Activated naive CD8-positive, alpha-beta T cell treated with anti-CD3 and anti-CD28 coated beads for 36 hours (primary cell): ENCODE results near the gene PPP1CA. TPM values are rescaled to one million over a fixed set of nuclear protein-coding genes. Genes with fewer than 3 reads are reported as not detected.
"Not testable (repeated sequence)": the region's sequence is repeated elsewhere in the genome, so short reads cannot be mapped to it uniquely, and the experiment has no call there.

Experiments used
- DNase-seq: peaks from one replicate; pipeline ENCODE4 v3.0.0; 2021
- H3K27ac Mint-ChIP-seq: one replicate; pipeline ENCODE4 v1.8.0; 2022; ENCODE audit warnings: mild to moderate bottlenecking, moderate library complexity, mixed read lengths
- H3K27me3 Mint-ChIP-seq: one replicate; pipeline ENCODE4 v1.8.0; 2022; ENCODE audit warnings: mild to moderate bottlenecking, mixed read lengths
- H3K36me3 Mint-ChIP-seq: one replicate; pipeline ENCODE4 v1.8.0; 2021; ENCODE audit warnings: mild to moderate bottlenecking, mixed read lengths
- H3K4me1 Mint-ChIP-seq: one replicate; pipeline ENCODE4 v1.8.0; 2021; ENCODE audit warnings: mixed read lengths
- H3K4me3 Mint-ChIP-seq: one replicate; pipeline ENCODE4 v1.8.0; 2022; ENCODE audit warnings: mild to moderate bottlenecking, moderate library complexity, mixed read lengths
- H3K9me3 Mint-ChIP-seq: one replicate; pipeline ENCODE4 v1.8.0; 2022; ENCODE audit warnings: mixed read lengths
- total RNA-seq, 2 experiments: library from RNA; stranded (reverse); gene quantifications; one replicate each; pipeline ENCODE4 v1.2.3, GENCODE V29; 2021

Gene PPP1CA
- total RNA-seq, 2 experiments from 2014 or later: 262 to 269 TPM

DNA sequence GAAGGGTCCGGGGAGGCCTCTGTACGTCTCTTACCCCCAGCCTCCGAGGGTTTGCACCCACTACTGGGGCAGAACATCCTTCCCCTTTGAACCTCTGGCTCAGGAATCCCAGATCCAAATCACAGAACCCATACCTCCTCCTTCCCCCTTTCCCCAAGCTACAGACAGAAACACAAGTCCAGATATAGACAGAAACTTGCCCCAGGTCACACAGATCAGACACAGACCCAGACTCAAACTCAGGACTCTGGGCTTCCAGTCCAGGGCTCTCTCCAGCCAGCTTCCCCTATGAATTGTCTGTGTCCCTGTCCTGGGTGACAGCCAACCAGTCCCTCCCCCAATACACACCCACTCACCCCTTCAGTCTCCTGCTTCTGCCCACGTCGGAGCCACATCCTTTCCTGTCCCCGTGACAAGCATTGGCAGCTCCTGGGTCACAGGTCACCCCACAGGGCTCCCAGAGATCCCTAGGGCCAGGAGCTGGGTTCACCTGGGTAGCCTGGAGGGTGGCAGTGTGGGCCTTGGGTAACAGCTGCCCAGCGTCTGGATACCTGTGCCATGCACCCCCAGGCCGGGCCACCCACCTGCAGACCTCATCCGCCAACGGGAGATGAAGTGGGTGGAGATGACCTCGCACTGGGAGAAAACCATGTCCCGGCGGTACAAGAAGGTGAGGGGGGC, 3.0 kb upstream of the PPP1CA start:
- H3K27ac Mint-ChIP-seq: peak overlapping the region; percentile 96
- H3K36me3 Mint-ChIP-seq: peaks cover 45% of the 10 kb centered on the region
- DNase-seq: peak; percentile 57
- H3K4me3 Mint-ChIP-seq: peak overlapping the region; percentile 90
- no peaks in the 10 kb centered on the region for H3K9me3 Mint-ChIP-seq
- H3K4me1 Mint-ChIP-seq: peaks cover 50% of the 10 kb centered on the region
- H3K27me3 Mint-ChIP-seq: no peaks in the 10 kb centered on the region

DNA sequence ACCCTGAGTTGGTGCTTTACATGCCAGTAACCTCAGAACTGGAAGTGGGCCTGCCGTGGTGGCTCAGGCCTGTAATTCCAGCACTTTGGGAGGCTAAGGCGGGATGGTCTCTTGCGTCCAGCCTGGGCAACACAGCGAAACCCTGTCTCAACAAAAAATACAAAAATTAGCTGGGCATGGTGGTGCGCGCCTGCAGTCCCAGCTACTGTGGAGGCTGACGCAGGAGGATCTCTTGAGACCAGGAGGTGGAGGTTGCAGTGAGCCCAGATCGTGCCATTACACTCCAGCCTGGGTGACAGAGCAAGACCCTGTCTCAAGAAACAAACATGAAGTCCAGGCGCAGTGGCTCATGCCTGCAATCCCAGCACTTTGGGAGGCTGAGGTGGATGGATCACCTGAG, 1.4 kb upstream of the PPP1CA start:
- Mint-ChIP-seq H3K4me3 (peak overlapping the region; percentile 90), H3K27ac (peak overlapping the region; percentile 96), H3K4me1 (peaks cover 49% of the 10 kb centered on the region), H3K36me3 (peaks cover 45% of the 10 kb centered on the region)
- not testable (repeated sequence) for H3K27me3 Mint-ChIP-seq, DNase-seq, H3K9me3 Mint-ChIP-seq

- H3K9me3 Mint-ChIP-seq, DNase-seq, H3K27me3 Mint-ChIP-seq: not testable (repeated sequence)
- peak overlapping the region; percentile 96 for H3K27ac Mint-ChIP-seq
- peaks cover 46% of the 10 kb centered on the region for H3K36me3 Mint-ChIP-seq
- H3K4me3 Mint-ChIP-seq: peak overlapping the region; percentile 90
- peaks cover 47% of the 10 kb centered on the region for H3K4me1 Mint-ChIP-seq
Measured at GRCh38 chr11:67402192-67402839, 658 bp upstream of the PPP1CA start.

DNA sequence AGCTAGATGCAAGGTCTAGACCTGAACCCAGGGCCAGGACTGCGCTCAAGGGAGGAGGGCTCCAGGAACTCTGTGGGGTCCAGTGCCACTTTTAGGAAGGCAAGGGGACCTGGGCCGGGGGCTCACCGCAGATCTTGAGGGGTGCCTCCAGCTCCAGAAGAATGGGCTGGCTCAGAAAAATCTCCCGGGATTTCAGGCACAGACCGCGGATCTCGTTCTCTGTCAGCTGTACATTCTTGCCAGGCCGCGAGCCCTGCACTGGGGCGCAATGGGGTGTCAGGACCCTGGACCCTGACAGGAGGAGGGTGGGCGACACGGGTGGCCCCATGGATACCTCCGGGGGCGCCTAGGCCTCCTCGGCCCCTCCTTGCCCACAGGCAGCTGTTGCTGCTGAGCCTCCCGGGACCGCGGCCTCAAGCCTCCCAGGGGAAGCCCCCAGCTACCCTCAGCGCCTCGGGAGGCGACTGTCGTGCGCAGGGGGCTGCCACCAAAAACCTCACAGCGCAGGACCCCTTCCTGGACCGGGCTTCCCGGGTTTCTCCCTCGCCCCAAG, 640 bp downstream of the PPP1CA start:
- Mint-ChIP-seq H3K4me1 (peaks cover 45% of the 10 kb centered on the region), H3K4me3 (peak overlapping the region; percentile 87), H3K36me3 (peaks cover 39% of the 10 kb centered on the region), H3K27ac (peak overlapping the region; percentile 84), H3K27me3 (no peaks in the 10 kb centered on the region), H3K9me3 (no peaks in the 10 kb centered on the region)
- no peak for DNase-seq

DNA sequence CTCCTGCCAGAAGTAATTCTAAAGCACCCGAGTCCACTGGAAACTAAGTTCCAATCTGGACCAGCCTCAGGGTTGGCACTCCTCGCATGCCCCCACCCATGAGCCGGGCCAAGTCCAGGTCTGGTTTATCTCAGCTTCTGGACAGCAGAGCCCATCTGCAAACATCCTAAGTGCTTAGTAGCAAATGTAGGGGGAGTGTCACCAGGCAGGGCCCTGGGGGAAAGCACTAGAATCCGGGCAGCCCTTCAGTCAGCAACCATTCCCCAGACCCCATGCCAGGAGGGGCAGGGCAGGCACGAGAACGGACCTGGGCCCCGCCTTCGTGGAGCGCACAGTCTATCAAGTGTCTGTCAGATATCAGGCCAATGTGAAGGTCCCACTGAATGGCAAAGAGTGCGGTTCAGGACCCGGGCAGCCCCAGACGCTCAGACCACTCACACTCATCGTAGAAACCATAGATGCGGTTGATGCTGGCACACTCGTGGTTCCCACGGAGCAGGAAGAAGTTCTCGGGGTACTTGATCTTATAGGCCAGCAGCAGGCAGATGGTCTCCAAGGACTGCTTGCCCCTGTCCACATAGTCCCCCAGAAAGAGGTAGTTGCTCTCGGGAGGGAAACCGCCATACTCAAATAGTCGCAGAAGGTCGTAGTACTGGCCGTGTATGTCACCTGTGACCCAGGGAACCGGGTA, 1.3 kb downstream of the PPP1CA start:
- peak overlapping the region; percentile 87 for H3K4me3 Mint-ChIP-seq
- peak overlapping the region; percentile 84 for H3K27ac Mint-ChIP-seq
- H3K36me3 Mint-ChIP-seq: peaks cover 35% of the 10 kb centered on the region
- H3K4me1 Mint-ChIP-seq: peaks cover 45% of the 10 kb centered on the region
- H3K9me3 Mint-ChIP-seq: no peaks in the 10 kb centered on the region
- no peaks in the 10 kb centered on the region for H3K27me3 Mint-ChIP-seq
- no peak for DNase-seq

DNA sequence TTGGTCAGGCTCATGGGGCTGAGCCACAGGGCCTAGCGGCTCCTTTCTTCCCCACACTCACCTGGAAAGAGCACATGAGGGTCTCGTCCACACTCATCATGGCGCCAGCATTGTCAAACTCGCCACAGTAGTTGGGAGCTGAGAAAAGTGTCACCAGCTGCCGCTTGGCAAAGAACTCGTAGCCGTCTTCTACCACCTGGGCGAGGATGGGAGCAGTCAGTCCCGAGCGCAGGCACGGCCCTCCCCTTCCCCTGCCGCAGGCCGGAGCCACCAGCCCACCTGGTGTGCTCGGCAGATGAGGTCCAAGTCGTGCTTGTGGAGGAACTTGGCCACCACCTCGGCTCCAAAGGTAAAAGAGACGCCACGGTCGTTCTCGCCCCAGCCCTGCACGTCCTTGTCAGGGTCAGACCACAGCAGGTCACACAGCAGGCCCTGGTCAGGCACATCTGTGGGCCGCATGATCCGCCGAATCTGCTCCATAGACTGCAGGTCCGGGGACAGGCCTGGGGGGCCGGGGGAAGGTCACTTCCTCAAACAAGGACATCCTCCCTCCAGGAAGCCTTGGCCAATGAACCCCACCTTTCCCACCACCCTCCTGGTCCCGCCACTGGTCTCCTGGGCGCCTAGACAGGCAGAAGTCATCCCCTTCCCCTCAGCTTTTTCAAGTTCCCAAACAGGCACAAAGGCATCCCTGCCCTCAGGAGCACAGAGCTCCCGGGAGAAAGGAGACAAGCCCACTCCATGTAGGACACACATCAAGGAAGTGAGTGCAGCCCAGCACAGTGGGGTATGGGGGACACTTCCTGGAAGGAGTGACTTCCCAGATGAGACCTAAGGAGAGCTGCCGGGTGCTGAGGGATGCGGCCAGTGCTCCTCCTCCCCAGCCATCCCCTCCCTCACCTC, 2.7 kb downstream of the PPP1CA start:
- Mint-ChIP-seq H3K4me3 (peak overlapping the region; percentile 52), H3K27me3 (no peaks in the 10 kb centered on the region)
- no peak for DNase-seq

DNA sequence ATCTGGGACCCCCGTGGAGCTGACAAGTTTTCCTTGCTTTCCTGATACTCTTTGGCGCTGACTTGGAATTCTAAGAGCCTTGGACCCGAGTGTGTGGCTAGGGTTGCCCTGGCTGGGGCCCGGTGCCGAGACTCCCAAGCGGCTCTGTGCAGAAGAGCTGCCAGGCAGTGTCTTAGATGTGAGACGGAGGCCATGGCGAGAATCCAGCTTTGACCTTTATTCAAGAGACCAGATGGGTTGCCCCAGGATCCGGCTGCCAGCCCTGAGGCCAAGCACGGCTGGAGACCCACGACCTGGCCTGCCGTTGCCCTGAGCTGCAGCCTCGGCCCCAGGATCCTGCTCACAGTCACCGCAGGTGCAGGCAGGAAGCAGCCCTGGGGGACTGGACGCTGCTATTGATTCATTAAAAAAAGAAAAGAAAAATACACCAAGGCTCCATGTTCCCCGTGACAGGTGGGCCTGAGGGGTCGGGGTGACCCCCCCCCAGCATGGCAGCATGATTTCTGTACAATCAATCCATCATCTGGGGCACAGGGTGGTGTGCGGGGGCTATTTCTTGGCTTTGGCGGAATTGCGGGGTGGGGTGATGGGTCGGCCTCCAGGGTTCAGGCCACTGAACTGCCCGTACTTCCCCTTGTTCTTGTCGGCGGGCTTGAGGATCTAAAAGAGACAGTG, 3.5 kb downstream of the PPP1CA start:
- H3K27me3 Mint-ChIP-seq: no peaks in the 10 kb centered on the region
- no peak for DNase-seq
- peak overlapping the region; percentile 63 for H3K27ac Mint-ChIP-seq
- H3K9me3 Mint-ChIP-seq: no peaks in the 10 kb centered on the region
- H3K36me3 Mint-ChIP-seq: peaks cover 31% of the 10 kb centered on the region
- H3K4me1 Mint-ChIP-seq: peaks cover 46% of the 10 kb centered on the region
- peak overlapping the region; percentile 47 for H3K4me3 Mint-ChIP-seq

More for the DNA sequence above, 2.7 kb downstream of the PPP1CA start:
- no peaks in the 10 kb centered on the region for H3K9me3 Mint-ChIP-seq
- H3K27ac Mint-ChIP-seq: peak overlapping the region; percentile 60
- H3K36me3 Mint-ChIP-seq: peaks cover 29% of the 10 kb centered on the region
- peaks cover 45% of the 10 kb centered on the region for H3K4me1 Mint-ChIP-seq

DNA sequence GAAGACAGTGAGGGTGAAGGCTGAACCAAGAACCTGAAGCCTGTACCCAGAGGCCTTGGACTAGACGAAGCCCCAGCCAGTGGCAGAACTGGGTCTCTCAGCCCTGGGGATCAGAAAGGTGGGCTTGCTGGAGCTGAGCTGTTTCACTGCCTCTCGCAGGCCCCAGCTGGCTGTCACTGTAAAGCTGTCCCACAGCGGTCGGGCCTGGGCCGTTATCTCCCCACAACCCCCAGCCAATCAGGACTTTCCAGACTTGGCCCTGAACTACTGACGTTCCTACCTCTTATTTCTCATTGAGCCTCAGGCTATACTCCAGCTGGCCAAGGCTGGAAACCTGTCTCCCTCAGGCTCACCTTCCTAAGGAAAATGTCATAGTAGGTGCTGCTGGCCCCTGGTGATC, 4.1 kb downstream of the PPP1CA start:
- Mint-ChIP-seq H3K27me3 (no peaks in the 10 kb centered on the region), H3K4me1 (peaks cover 45% of the 10 kb centered on the region), H3K9me3 (no peaks in the 10 kb centered on the region), H3K27ac (peak overlapping the region; percentile 89), H3K4me3 (no peak overlapping the region), H3K36me3 (peaks cover 31% of the 10 kb centered on the region)
- no peak for DNase-seq

DNA sequence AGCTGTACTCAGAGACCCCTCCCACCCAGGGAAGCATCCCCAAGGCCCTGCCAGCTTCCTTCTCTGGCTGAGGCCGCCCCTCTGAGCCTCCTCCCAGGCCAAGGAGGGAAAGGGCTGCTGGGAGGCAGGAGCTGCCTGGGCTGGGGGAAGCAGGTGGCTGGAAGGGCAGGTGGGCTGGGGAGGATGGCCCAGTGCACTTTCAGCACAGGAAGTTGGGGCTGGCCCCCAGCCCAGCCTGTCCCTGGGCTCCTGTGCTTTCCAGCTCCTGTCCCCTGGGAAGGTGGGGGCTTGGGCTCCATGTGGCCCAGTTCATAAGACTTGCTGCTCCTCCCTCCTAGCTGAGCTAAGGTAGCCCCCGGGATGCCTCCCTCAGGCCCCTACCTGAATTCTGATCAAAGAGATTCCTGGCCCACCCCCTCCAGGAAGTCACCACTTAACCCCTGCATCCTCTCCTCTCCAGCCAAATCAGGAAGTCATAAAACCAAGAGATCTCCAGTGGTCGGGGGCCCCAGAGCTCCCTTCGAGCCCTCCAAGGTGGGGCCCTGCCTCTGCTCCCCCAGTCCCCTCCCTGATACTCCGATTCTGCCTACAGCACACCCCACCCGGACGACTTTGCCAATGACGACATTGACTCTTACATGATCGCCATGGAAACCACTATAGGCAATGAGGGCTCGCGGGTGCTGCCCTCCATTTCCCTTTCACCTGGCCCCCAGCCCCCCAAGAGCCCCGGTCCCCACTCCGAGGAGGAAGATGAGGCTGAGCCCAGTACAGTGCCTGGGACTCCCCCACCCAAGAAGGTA, 4.9 kb downstream of the PPP1CA start:
- H3K4me1 Mint-ChIP-seq: peaks cover 43% of the 10 kb centered on the region

DNA sequence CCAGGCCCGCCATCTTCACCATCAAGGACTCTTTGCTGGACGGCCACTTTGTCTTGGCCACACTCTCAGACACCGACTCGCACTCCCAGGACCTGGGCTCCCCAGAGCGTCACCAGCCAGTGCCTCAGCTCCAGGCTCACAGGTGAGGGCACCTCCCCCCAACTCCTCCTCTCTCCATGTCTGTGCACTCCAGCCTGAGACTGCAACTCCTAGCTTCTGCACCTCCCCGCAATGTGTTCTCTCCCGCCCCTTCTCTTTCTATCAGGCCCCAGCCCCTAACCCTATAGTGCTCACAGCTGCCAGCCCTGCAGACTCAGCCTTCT, 5.4 kb downstream of the PPP1CA start:
- Mint-ChIP-seq H3K27ac (peak overlapping the region; percentile 4), H3K36me3 (peaks cover 31% of the 10 kb centered on the region), H3K4me3 (no peak overlapping the region), H3K27me3 (no peaks in the 10 kb centered on the region), H3K9me3 (no peaks in the 10 kb centered on the region), H3K4me1 (peaks cover 43% of the 10 kb centered on the region)
- DNase-seq: no peak

More for the DNA sequence above, 4.9 kb downstream of the PPP1CA start:
- H3K36me3 Mint-ChIP-seq: peaks cover 31% of the 10 kb centered on the region
- no peak for DNase-seq
- no peaks in the 10 kb centered on the region for H3K9me3 Mint-ChIP-seq
- H3K27ac Mint-ChIP-seq: peak overlapping the region; percentile 89
- no peaks in the 10 kb centered on the region for H3K27me3 Mint-ChIP-seq
- H3K4me3 Mint-ChIP-seq: peak overlapping the region; percentile 54

DNA sequence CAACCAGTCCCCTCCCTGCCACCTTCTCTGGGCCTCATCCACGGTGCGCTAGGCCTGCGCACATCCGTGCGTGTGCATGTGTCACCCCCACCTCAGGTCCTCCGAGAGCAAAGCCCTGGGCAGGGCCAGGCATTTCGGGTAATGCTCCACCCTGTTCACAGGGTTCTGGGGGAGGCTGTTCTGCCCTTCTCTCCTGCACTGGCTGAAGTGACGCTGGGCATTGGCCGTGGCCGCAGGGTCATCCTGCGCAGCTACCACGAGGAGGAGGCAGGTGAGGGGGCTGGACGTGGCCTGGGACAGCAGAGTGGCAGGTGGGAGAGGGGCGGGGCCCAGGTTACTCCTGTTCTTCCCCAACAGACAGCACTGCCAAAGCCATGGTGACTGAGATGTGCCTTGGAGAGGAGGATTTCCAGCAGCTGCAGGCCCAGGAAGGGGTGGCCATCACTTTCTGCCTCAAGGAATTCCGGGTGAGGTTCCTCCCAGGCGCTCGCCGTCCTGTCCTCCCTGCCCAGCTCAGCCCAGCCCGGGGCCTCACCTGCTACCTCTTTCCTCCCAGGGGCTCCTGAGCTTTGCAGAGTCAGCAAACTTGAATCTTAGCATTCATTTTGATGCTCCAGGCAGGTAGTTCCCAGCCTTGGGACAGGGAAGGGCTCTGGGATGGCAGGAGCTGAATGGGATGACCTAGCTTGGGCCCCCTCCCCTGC, 6.0 kb downstream of the PPP1CA start:
- Mint-ChIP-seq H3K4me3 (no peak overlapping the region), H3K27me3 (no peaks in the 10 kb centered on the region), H3K4me1 (peaks cover 45% of the 10 kb centered on the region), H3K9me3 (no peaks in the 10 kb centered on the region), H3K36me3 (peaks cover 28% of the 10 kb centered on the region), H3K27ac (peak overlapping the region; percentile 4)
- DNase-seq: no peak

DNA sequence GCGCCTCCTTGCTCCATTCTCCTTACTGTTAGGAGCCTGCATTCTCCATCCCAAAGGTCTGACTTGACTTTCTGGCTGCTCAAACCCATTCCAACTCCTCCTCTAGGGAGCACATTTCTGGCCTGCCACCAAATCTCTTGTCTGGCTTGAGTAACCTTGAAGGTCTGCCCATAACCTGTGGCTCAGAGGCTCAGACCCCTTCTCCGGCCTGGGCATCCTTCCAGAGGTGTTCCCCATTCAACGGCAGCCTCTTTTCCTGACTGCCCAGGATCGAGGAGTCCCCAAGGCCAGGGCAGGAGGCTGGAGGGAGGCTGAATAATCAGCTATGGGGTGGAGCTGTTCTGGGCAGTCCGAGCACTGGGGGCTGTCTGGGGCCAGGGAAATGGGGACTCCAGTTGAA, 7.7 kb downstream of the PPP1CA start:
- no peak overlapping the region for H3K27ac Mint-ChIP-seq
- H3K4me1 Mint-ChIP-seq: peaks cover 41% of the 10 kb centered on the region
- peaks cover 21% of the 10 kb centered on the region for H3K36me3 Mint-ChIP-seq
- no peak for DNase-seq
- peak overlapping the region; percentile 6 for H3K4me3 Mint-ChIP-seq
- no peaks in the 10 kb centered on the region for H3K27me3 Mint-ChIP-seq
- no peaks in the 10 kb centered on the region for H3K9me3 Mint-ChIP-seq

DNA sequence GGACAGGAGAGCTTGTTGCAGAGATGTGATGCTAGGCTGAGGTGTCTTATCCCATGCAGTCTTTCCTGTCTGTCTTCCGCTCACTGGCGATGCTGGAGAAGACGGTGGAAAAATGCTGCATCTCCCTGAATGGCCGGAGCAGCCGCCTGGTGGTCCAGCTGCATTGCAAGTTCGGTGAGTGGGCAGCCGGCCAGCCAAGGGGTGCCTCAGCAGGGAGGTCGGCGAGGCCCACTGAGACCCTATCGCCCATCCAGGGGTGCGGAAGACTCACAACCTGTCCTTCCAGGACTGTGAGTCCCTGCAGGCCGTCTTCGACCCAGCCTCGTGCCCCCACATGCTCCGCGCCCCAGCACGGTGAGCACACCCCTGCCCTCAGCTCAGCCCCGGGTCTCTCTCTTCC, 8.2 kb downstream of the PPP1CA start:
- Mint-ChIP-seq H3K4me3 (peak overlapping the region; percentile 92), H3K27me3 (no peaks in the 10 kb centered on the region), H3K4me1 (peaks cover 39% of the 10 kb centered on the region), H3K27ac (peak overlapping the region; percentile 29), H3K9me3 (no peaks in the 10 kb centered on the region), H3K36me3 (peaks cover 19% of the 10 kb centered on the region)
- no peak for DNase-seq
